Measurements from ENCODE around the gene DENND2D. TPM values are rescaled to one million over a fixed set of nuclear protein-coding genes. Genes with fewer than 3 reads are reported as not detected.

Gene DENND2D
- total and polyA plus RNA-seq, 11 donors = 0.96 to 23.9 (median 1.3) TPM

- Histone ChIP-seq H3K9me3 (no peaks in the 10 kb centered on the region), H3K27ac (peak overlapping the region in 1 of 12 donors; percentile 56), H3K27me3 (no peaks in the 10 kb centered on the region), H3K36me3 (no peaks in the 10 kb centered on the region), H3K4me3 (no peak overlapping the region), H3K4me1 (peaks cover 0 to 59% (median 2%) of the 10 kb centered on the region in 12 donors)
- TF ChIP-seq, protein P1, sequence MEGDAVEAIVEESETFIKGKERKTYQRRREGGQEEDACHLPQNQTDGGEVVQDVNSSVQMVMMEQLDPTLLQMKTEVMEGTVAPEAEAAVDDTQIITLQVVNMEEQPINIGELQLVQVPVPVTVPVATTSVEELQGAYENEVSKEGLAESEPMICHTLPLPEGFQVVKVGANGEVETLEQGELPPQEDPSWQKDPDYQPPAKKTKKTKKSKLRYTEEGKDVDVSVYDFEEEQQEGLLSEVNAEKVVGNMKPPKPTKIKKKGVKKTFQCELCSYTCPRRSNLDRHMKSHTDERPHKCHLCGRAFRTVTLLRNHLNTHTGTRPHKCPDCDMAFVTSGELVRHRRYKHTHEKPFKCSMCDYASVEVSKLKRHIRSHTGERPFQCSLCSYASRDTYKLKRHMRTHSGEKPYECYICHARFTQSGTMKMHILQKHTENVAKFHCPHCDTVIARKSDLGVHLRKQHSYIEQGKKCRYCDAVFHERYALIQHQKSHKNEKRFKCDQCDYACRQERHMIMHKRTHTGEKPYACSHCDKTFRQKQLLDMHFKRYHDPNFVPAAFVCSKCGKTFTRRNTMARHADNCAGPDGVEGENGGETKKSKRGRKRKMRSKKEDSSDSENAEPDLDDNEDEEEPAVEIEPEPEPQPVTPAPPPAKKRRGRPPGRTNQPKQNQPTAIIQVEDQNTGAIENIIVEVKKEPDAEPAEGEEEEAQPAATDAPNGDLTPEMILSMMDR (IDR thresholded peaks at IDR 0.05) = no peak
- no peak for TF ChIP-seq POLR2A (IDR thresholded peaks at IDR 0.05)
- ATAC-seq (no peak), DNase-seq (no peak)
- intact Hi-C loops (cut with DNase I) = loop anchor here in 4 of 10 donors (2.0 to 10.0 kb wide), 6 partner anchors 109 to 549 kb away; no protein-coding TSS in a partner anchor
- WGBS, 4 donors = 48 to 78% (median 60%) methylated on average over 6 of the region's 6 CpGs
Measured at GRCh38 chr1:111225717-111226400, 25.4 kb upstream of the DENND2D start.

DNA sequence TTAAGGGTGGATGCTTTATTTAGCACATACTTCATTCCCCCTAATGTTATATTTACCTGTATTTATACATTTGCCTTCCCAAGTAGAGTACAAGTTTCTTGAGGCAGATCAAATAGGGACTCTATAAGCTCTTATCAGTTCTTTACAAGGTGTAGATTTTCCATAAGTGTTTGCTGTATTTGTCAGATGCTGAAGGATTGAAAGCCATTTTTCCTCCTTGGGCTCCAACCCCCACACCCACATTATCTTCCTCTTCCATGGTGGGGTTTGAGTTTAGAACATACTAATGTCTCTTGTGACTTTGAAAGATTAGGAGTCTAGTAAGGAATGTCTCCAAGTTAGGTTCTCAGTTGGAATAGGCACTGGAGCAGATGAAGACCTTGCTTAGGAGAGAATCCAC is 24.6 kb upstream of the DENND2D start:
- DNase-seq = no peak
- no peak for ATAC-seq
- intact Hi-C loops (cut with DNase I) = loop anchor here in 4 of 10 donors (2.0 to 10.0 kb wide), 6 partner anchors 110 to 550 kb away; no protein-coding TSS in a partner anchor
- Histone ChIP-seq H3K27me3 (no peaks in the 10 kb centered on the region), H3K9me3 (no peaks in the 10 kb centered on the region), H3K27ac (peak overlapping the region in 1 of 12 donors; percentile 56), H3K4me3 (no peak overlapping the region), H3K36me3 (no peaks in the 10 kb centered on the region), H3K4me1 (peaks cover 0 to 67% (median 2%) of the 10 kb centered on the region in 12 donors)
- no peak for TF ChIP-seq POLR2A (IDR thresholded peaks at IDR 0.05)
- TF ChIP-seq, protein P1 (IDR thresholded peaks at IDR 0.05) = no peak

DNA sequence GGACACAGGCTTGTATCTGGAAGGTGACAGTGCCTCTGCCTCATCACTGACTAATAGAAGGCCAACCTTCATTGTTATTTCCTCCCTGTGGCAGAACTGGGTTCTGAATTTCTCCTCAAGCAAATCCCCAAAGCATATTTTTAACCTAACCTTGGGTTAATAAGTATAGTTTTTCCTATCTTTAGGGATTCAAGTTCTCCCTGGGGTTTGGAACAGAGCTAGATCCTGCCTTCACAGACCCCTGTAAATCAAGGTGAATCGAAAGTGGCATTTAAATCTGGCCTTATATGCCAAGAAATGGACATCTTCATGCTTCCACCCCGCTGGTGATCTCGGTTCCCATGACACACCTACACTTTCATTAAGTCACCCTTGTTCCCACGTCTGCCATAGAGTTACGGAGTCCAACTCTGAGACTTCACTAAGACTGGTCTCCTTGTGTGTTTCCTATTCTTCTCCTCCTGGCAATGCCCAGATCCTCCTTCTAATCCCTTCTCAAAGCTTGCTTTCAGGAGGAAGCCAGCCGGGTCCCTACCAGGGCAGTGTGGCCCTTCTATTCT is 22.8 kb upstream of the DENND2D start:
- DNase-seq (no peak), ATAC-seq (no peak)
- intact Hi-C loops (cut with DNase I) = loop anchor here (1.0 to 10.0 kb wide), 14 partner anchors 109 to 552 kb away; no protein-coding TSS in a partner anchor
- H3K27ac ChIP-seq = no peak overlapping the region
- no peaks in the 10 kb centered on the region for H3K27me3 ChIP-seq
- no peaks in the 10 kb centered on the region for H3K36me3 ChIP-seq
- TF ChIP-seq, protein P1 (IDR thresholded peaks at IDR 0.05) = peak in 3 of 12 donors; percentile 7 to 32 (median 21)
- no peak for TF ChIP-seq POLR2A (IDR thresholded peaks at IDR 0.05)
- WGBS, 4 donors = 83 to 89% (median 85%) methylated on average over 6 of the region's 6 CpGs
- H3K4me1 ChIP-seq = peaks cover 0 to 74% (median 2%) of the 10 kb centered on the region in 12 donors
- no peak overlapping the region for H3K4me3 ChIP-seq
- no peaks in the 10 kb centered on the region for H3K9me3 ChIP-seq
